HFF-Myc (cell line): Measurements from ENCODE around the gene ADK.
A peak's percentile ranks its signal among the peaks of the same experiment; 100 is the strongest.

Source experiments
- DNase-seq: peaks from one replicate; pipeline ENCODE4 v3.0.0-alpha.2; 2011; ENCODE audit warnings: low read depth; ENCODE audit errors: extremely low read depth
- H3K4me3 ChIP-seq: replicated peaks from 2 replicates; pipeline ENCODE4 v1.5.1; 2011; ENCODE audit warnings: low read depth, mild to moderate bottlenecking, control low read depth, low read length
- CTCF ChIP-seq: IDR thresholded peaks from 2 replicates; pipeline ENCODE4 v1.5.1; 2012; ENCODE audit warnings: mild to moderate bottlenecking, low read depth, low read length, control low read depth; ENCODE audit errors: missing control alignments

The ADK gene

GRCh38 chr10:74637685-74638084 lies 486.7 kb downstream of the ADK start:
- no peak for TF ChIP-seq CTCF
- no peak overlapping the region for H3K4me3 ChIP-seq
- no peak for DNase-seq

DNA sequence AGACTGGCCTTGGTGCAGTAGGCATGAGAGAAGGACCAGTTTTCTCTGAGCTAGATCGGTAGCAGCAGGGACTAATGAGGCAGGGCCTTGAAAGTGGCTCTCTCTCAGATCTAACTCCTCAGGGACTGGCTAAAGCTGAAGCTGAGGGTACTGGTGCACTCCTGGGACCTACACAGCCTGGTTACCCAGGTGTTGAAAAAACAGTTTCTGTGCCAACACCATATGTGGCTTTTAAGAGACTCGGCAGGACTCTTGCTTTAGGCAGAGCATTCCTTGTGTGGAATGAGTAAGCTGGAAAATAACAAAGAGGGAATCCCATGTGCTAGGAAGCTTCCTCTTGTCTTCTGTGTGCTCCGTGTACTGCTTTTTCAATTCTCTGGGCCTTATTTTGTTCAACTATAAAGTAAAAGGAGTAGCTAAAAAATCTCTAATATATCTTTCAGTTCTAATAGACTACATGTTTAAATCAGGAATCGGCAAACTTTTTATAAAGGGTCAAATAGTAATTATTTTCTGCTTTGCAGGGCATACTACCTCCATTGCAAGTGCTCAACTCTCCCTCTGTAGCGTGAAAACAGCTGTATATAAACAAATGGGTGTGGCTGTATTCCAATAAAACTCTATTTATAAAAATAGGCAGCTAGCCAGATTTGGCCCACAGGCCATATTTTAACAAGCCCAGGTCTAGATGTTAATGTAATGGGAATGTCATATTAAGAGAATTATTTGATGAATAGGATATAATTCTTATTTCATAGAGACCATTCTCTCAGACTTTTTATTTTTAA lies 489.3 kb downstream of the ADK start:
- DNase-seq = peak; percentile 49
- no peak overlapping the region for H3K4me3 ChIP-seq
- TF ChIP-seq CTCF = no peak

GRCh38 chr10:74641659-74642058 lies 490.6 kb downstream of the ADK start:
- no peak for DNase-seq
- no peak for TF ChIP-seq CTCF

GRCh38 chr10:74642901-74643595 lies 492.0 kb downstream of the ADK start:
- no peak for TF ChIP-seq CTCF
- H3K4me3 ChIP-seq = no peak overlapping the region
- DNase-seq = no peak

More at GRCh38 chr10:74641659-74642058, 490.6 kb downstream of the ADK start:
- H3K4me3 ChIP-seq = no peak overlapping the region

GRCh38 chr10:74643596-74643975 lies 492.6 kb downstream of the ADK start:
- TF ChIP-seq CTCF = no peak
- no peak for DNase-seq
- no peak overlapping the region for H3K4me3 ChIP-seq

DNA sequence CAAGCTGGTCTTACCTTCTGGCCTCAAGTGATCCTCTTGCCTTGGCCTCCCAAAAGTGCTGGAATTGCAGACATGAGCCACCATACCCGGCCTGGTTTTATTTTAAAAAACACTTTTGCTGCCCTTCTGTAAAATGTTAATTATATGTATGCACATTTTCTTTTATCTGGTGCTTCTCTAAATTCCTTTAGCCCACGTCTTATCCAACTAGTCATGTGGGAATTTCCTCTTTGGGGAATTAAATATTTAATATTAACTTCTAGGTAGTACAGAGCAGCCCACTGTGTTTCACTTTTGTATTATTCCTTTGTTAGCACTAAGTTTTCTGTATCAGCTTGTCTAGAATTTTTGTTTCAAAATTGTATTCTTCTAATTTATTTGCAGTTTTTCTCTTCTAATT lies 493.7 kb downstream of the ADK start:
- no peak for TF ChIP-seq CTCF
- no peak overlapping the region for H3K4me3 ChIP-seq
- DNase-seq = no peak
